Upper lobe of left lung (tissue), 4 donors: Measurements from ENCODE around the gene PRSS36.

Experiments
- EP300 ChIP-seq, 4 donors: sonication (generic); formaldehyde crosslinking; IDR thresholded peaks; one replicate each; pipeline ENCODE4 v1.5.1; 2017; ENCODE audit warnings: antibody characterized with exemption in 4 of 4, control low read depth in 2 of 4
- POLR2A ChIP-seq, 4 donors: fragments of 450-650 bp; IDR thresholded peaks; one replicate each; pipeline ENCODE4 v1.5.1; 2016 to 2017; ENCODE audit warnings: antibody characterized with exemption in 4 of 4, mild to moderate bottlenecking in 2 of 4
- TF ChIP-seq, protein P1 (sequence below), 6 experiments: fragments of 450-650 bp in 4 of 6; fragments of 200-600 bp in 2 of 6; sonication (generic) in 2 of 6; IDR thresholded peaks; one replicate each; pipeline ENCODE4 v1.5.1; 2016 to 2019; ENCODE audit warnings: antibody characterized with exemption in 6 of 6

- peak in 1 of 4 donors; percentile 52 for TF ChIP-seq EP300 (IDR thresholded peaks at IDR 0.05)
- TF ChIP-seq, protein P1, sequence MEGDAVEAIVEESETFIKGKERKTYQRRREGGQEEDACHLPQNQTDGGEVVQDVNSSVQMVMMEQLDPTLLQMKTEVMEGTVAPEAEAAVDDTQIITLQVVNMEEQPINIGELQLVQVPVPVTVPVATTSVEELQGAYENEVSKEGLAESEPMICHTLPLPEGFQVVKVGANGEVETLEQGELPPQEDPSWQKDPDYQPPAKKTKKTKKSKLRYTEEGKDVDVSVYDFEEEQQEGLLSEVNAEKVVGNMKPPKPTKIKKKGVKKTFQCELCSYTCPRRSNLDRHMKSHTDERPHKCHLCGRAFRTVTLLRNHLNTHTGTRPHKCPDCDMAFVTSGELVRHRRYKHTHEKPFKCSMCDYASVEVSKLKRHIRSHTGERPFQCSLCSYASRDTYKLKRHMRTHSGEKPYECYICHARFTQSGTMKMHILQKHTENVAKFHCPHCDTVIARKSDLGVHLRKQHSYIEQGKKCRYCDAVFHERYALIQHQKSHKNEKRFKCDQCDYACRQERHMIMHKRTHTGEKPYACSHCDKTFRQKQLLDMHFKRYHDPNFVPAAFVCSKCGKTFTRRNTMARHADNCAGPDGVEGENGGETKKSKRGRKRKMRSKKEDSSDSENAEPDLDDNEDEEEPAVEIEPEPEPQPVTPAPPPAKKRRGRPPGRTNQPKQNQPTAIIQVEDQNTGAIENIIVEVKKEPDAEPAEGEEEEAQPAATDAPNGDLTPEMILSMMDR (IDR thresholded peaks at IDR 0.05): no peak
- peak in 3 of 4 donors; percentile 68 to 90 (median 87) for TF ChIP-seq POLR2A (IDR thresholded peaks at IDR 0.05)
Observed at GRCh38 chr16:31135535-31136286, 14.2 kb downstream of the PRSS36 start, which contains the start of gene PRSS8.
